Measurements from ENCODE around the gene TBX3.

TBX3 gene

GRCh38 chr12:114673169-114673833 lies 10.7 kb downstream of the TBX3 start:
- Histone ChIP-seq H3K4me1 (ENCODE audit: control insufficient read depth, insufficient read depth, low read length) (peaks cover 72% of the 10 kb centered on the region), H3K36me3 (ENCODE audit: control insufficient read depth, insufficient read depth, low read length) (peaks cover 4% of the 10 kb centered on the region; the same call in 1 of the 2 replicates), H3K9ac (ENCODE audit: low read length) (no peak overlapping the region), H3K27me3 (ENCODE audit: control insufficient read depth, insufficient read depth, low read length) (peaks cover 99% of the 10 kb centered on the region), H3K4me3 (ENCODE audit: low read depth, low read length) (no peak overlapping the region), H3K27ac (ENCODE audit: low read depth, low read length) (no peak overlapping the region), H3K9me3 (ENCODE audit: control insufficient read depth, insufficient read depth, low read depth, low read length) (no peaks in the 10 kb centered on the region)

GRCh38 chr12:114672817-114673168 lies 11.2 kb downstream of the TBX3 start:
- H3K9me3 ChIP-seq (ENCODE audit: control insufficient read depth, insufficient read depth, low read depth, low read length), result no peaks in the 10 kb centered on the region
- H3K27me3 ChIP-seq (ENCODE audit: control insufficient read depth, insufficient read depth, low read length), result peaks cover 99% of the 10 kb centered on the region
- H3K27ac ChIP-seq (ENCODE audit: low read depth, low read length), result no peak overlapping the region
- H3K9ac ChIP-seq (ENCODE audit: low read length), result no peak overlapping the region
- no peak overlapping the region for H3K4me3 ChIP-seq (ENCODE audit: low read depth, low read length)
- peaks cover 4% of the 10 kb centered on the region; the same call in 1 of the 2 replicates for H3K36me3 ChIP-seq (ENCODE audit: control insufficient read depth, insufficient read depth, low read length)
- H3K4me1 ChIP-seq (ENCODE audit: control insufficient read depth, insufficient read depth, low read length), result peaks cover 73% of the 10 kb centered on the region

GRCh38 chr12:114671443-114672411 lies 12.2 kb downstream of the TBX3 start:
- H3K36me3 ChIP-seq (ENCODE audit: control insufficient read depth, insufficient read depth, low read length), result peaks cover 4% of the 10 kb centered on the region; the same call in 1 of the 2 replicates
- no peak overlapping the region for H3K27ac ChIP-seq (ENCODE audit: low read depth, low read length)
- H3K4me1 ChIP-seq (ENCODE audit: control insufficient read depth, insufficient read depth, low read length), result peaks cover 83% of the 10 kb centered on the region
- no peaks in the 10 kb centered on the region for H3K9me3 ChIP-seq (ENCODE audit: control insufficient read depth, insufficient read depth, low read depth, low read length)
- H3K4me3 ChIP-seq (ENCODE audit: low read depth, low read length), result peak overlapping the region; percentile 54
- H3K9ac ChIP-seq (ENCODE audit: low read length), result peak overlapping the region; percentile 61
- peaks cover 99% of the 10 kb centered on the region for H3K27me3 ChIP-seq (ENCODE audit: control insufficient read depth, insufficient read depth, low read length)

GRCh38 chr12:114671066-114671442 lies 12.9 kb downstream of the TBX3 start:
- no peak overlapping the region for H3K9ac ChIP-seq (ENCODE audit: low read length)
- H3K36me3 ChIP-seq (ENCODE audit: control insufficient read depth, insufficient read depth, low read length), result peaks cover 4% of the 10 kb centered on the region; the same call in 1 of the 2 replicates
- no peak overlapping the region for H3K27ac ChIP-seq (ENCODE audit: low read depth, low read length)
- H3K4me1 ChIP-seq (ENCODE audit: control insufficient read depth, insufficient read depth, low read length), result peaks cover 81% of the 10 kb centered on the region
- no peaks in the 10 kb centered on the region for H3K9me3 ChIP-seq (ENCODE audit: control insufficient read depth, insufficient read depth, low read depth, low read length)
- H3K4me3 ChIP-seq (ENCODE audit: low read depth, low read length), result peak overlapping the region; percentile 54; the same call in 1 of the 2 replicates
- H3K27me3 ChIP-seq (ENCODE audit: control insufficient read depth, insufficient read depth, low read length), result peaks cover 99% of the 10 kb centered on the region

GRCh38 chr12:114670291-114670980 lies 13.5 kb downstream of the TBX3 start:
- Histone ChIP-seq H3K36me3 (ENCODE audit: control insufficient read depth, insufficient read depth, low read length) (peaks cover 4% of the 10 kb centered on the region; the same call in 1 of the 2 replicates), H3K27me3 (ENCODE audit: control insufficient read depth, insufficient read depth, low read length) (peaks cover 99% of the 10 kb centered on the region), H3K27ac (ENCODE audit: low read depth, low read length) (no peak overlapping the region), H3K4me1 (ENCODE audit: control insufficient read depth, insufficient read depth, low read length) (peaks cover 82% of the 10 kb centered on the region), H3K4me3 (ENCODE audit: low read depth, low read length) (peak overlapping the region; percentile 50; the same call in 1 of the 2 replicates), H3K9ac (ENCODE audit: low read length) (no peak overlapping the region), H3K9me3 (ENCODE audit: control insufficient read depth, insufficient read depth, low read depth, low read length) (no peaks in the 10 kb centered on the region)

DNA sequence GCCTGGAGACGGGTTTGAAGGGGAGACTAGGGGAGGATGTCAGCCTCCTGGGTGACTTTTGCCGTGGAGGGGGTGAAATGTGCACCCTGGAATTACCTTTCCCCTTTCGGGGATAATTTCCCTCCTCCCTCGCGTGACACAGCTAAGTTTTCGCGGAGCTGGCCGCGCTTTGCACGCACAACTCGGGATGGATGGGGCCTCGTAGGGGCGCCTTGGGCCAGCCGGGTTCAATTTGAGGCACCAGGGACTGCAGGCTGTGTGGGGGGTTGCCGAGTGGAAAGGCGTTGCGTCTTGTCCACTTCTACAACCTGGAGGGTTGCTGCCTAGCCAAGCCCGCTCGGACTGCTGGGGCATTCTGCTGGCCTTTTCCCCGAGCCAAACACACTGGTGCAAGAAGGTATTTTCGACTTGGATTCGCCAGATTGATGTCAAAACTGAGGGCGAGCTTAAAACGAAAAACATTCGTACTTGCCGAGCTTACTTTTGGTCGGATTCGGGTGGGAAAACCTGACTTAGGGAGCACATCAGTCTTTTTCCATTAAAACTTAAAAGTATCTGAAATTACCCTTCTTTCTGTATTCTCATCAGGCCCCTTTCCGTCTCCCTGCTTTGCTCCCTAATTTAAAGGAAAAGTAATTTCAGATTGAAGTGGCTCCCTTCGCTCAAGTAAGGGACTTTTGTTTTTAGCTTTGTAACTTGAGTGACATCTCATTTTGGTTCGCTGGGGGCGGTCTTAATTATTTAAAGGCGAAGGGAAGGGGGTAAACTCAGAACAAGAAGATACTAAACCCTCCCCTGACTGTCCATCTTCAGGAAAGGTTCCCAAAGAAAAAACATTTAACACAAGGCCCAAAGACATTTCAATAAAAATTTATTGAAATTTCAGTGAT lies 14.3 kb downstream of the TBX3 start:
- H3K27ac ChIP-seq (ENCODE audit: low read depth, low read length), result no peak overlapping the region
- peak overlapping the region; percentile 50 for H3K4me3 ChIP-seq (ENCODE audit: low read depth, low read length)
- no peaks in the 10 kb centered on the region for H3K9me3 ChIP-seq (ENCODE audit: control insufficient read depth, insufficient read depth, low read depth, low read length)
- H3K9ac ChIP-seq (ENCODE audit: low read length), result peak overlapping the region; percentile 66
- peaks cover 98% of the 10 kb centered on the region for H3K27me3 ChIP-seq (ENCODE audit: control insufficient read depth, insufficient read depth, low read length)
- H3K36me3 ChIP-seq (ENCODE audit: control insufficient read depth, insufficient read depth, low read length), result peaks cover 4% of the 10 kb centered on the region; the same call in 1 of the 2 replicates
- peaks cover 76% of the 10 kb centered on the region for H3K4me1 ChIP-seq (ENCODE audit: control insufficient read depth, insufficient read depth, low read length)

DNA sequence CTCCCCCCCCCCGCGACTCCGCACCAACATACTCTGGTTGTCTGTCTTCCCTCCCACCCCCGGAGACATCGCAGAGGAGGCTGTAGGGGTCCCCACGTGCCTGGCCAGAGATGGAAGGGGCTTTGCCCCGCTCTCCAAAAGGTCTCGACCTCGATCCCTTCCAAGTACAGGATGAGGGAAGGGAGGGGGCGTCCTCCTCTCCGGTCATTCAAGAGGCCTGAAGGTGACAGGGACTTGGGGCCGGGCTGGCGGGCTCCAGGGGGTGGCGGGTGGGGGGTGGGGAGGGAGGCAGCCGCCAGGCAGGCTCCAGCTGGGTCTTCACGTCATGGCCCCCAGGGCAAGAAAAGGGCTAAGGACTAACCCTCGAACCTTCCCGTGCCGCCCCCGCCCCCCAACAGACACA lies 15.1 kb downstream of the TBX3 start:
- H3K9ac ChIP-seq (ENCODE audit: low read length), result peak overlapping the region; percentile 66
- peak overlapping the region; percentile 50; the same call in 1 of the 2 replicates for H3K4me3 ChIP-seq (ENCODE audit: low read depth, low read length)
- peaks cover 76% of the 10 kb centered on the region for H3K4me1 ChIP-seq (ENCODE audit: control insufficient read depth, insufficient read depth, low read length)
- H3K36me3 ChIP-seq (ENCODE audit: control insufficient read depth, insufficient read depth, low read length), result peaks cover 3% of the 10 kb centered on the region; the same call in 1 of the 2 replicates
- H3K27ac ChIP-seq (ENCODE audit: low read depth, low read length), result no peak overlapping the region
- no peaks in the 10 kb centered on the region for H3K9me3 ChIP-seq (ENCODE audit: control insufficient read depth, insufficient read depth, low read depth, low read length)
- H3K27me3 ChIP-seq (ENCODE audit: control insufficient read depth, insufficient read depth, low read length), result peaks cover 98% of the 10 kb centered on the region

DNA sequence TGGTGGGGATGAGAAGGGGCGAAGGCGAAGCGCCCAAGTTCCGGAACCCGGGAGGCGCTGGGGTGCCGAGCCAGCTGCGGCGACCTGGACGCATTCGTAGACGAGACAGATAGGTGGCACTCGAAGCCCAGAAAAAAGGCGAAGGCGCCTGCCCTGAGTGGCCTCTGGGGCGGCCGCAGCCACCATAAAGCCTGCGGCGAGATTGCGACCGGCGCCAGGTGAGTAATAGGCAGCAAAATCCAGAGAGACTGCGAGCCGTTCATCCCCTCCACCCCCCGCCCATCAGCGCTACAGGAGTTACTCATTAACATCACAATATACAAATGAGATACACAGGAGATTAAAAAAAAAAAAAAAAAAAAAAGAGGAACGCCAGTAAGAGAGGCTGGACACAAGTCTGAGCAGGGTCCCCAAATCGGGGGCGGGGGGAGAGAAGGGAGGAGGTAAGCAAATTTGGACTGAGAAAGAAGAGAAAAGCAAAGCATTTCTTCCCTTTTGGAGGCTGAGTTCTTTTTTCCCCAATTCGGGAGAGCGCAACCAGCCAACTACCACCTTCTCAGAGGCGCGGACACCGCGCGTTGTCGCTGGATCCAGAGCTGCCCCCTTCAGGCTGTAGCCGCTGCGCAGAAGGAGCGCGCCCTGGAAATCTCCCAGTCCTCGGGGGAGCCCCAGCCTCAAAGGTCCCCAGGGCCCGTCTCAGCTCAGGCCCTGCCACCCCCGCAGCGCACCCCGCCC lies 15.7 kb downstream of the TBX3 start:
- H3K27me3 ChIP-seq (ENCODE audit: control insufficient read depth, insufficient read depth, low read length), result peaks cover 98% of the 10 kb centered on the region
- peaks cover 73% of the 10 kb centered on the region for H3K4me1 ChIP-seq (ENCODE audit: control insufficient read depth, insufficient read depth, low read length)
- no peaks in the 10 kb centered on the region for H3K9me3 ChIP-seq (ENCODE audit: control insufficient read depth, insufficient read depth, low read depth, low read length)
- H3K4me3 ChIP-seq (ENCODE audit: low read depth, low read length), result peak overlapping the region; percentile 53
- H3K9ac ChIP-seq (ENCODE audit: low read length), result peak overlapping the region; percentile 42
- H3K36me3 ChIP-seq (ENCODE audit: control insufficient read depth, insufficient read depth, low read length), result no peaks in the 10 kb centered on the region; the same call in 1 of the 2 replicates
- H3K27ac ChIP-seq (ENCODE audit: low read depth, low read length), result no peak overlapping the region

- H3K27me3 ChIP-seq (ENCODE audit: control insufficient read depth, insufficient read depth, low read length), result peaks cover 98% of the 10 kb centered on the region
- no peaks in the 10 kb centered on the region for H3K9me3 ChIP-seq (ENCODE audit: control insufficient read depth, insufficient read depth, low read depth, low read length)
- H3K4me1 ChIP-seq (ENCODE audit: control insufficient read depth, insufficient read depth, low read length), result peaks cover 74% of the 10 kb centered on the region
- H3K27ac ChIP-seq (ENCODE audit: low read depth, low read length), result no peak overlapping the region
- H3K4me3 ChIP-seq (ENCODE audit: low read depth, low read length), result peak overlapping the region; percentile 53
- H3K36me3 ChIP-seq (ENCODE audit: control insufficient read depth, insufficient read depth, low read length), result no peaks in the 10 kb centered on the region
- H3K9ac ChIP-seq (ENCODE audit: low read length), result peak overlapping the region; percentile 36
Measured at GRCh38 chr12:114667669-114668150, 16.3 kb downstream of the TBX3 start.
